Erythroblast (primary cell): ENCODE measurements around the gene SLC45A1.

Experiments
- GATA1 ChIP-seq: IDR thresholded peaks from 2 replicates; pipeline ENCODE4 v1.6.1; 2011; ENCODE audit warnings: low read depth, mild to moderate bottlenecking, control low read depth, low read length, moderate library complexity
- POLR2A ChIP-seq: IDR thresholded peaks from 2 replicates; pipeline ENCODE4 v1.6.1; 2011; ENCODE audit warnings: mild to moderate bottlenecking, low read length

GRCh38 chr1:8274352-8274751 lies 43.6 kb upstream of the SLC45A1 start:
- no peak for TF ChIP-seq POLR2A
- no peak for TF ChIP-seq GATA1
